Chondrocyte (in vitro differentiated cells): ENCODE results near the gene AUTS2. TPM values are rescaled to one million over a fixed set of nuclear protein-coding genes. Genes with fewer than 3 reads are reported as not detected.

Experiments used
- DNase-seq: peaks from one replicate; pipeline ENCODE4 v3.0.0; 2021; ENCODE audit warnings: mixed read lengths, low spot score
- H3K27ac Mint-ChIP-seq: one replicate; pipeline ENCODE4 v1.8.0; 2021; ENCODE audit warnings: mild to moderate bottlenecking, moderate library complexity, mixed read lengths; ENCODE audit not compliant: unreplicated experiment
- H3K27me3 Mint-ChIP-seq: 2 replicates; pipeline ENCODE4 v1.8.0; 2021; ENCODE audit warnings: low read depth, mixed read lengths
- H3K36me3 Mint-ChIP-seq: 2 replicates; pipeline ENCODE4 v1.8.0; 2021; ENCODE audit warnings: low read depth, mixed read lengths
- H3K4me1 Mint-ChIP-seq: 2 replicates; pipeline ENCODE4 v1.8.0; 2021; ENCODE audit warnings: low read depth, mild to moderate bottlenecking, mixed read lengths
- H3K4me3 Mint-ChIP-seq: one replicate; pipeline ENCODE4 v1.8.0; 2021; ENCODE audit warnings: mild to moderate bottlenecking, moderate library complexity, mixed read lengths; ENCODE audit not compliant: unreplicated experiment
- H3K9me3 Mint-ChIP-seq: 2 replicates; pipeline ENCODE4 v1.8.0; 2021; ENCODE audit warnings: low read depth, mixed read lengths
- total RNA-seq: library from RNA; stranded (reverse); gene quantifications from 3 replicates; pipeline ENCODE4 v1.2.1, GENCODE V29; 2021
- TF ChIP-seq, protein P1 (sequence below): fragments of 200-600 bp; sonication (generic); IDR thresholded peaks from 2 replicates; pipeline ENCODE4 v1.5.0; 2021; ENCODE audit warnings: antibody characterized with exemption, mild to moderate bottlenecking, moderate library complexity

Gene AUTS2
- total RNA-seq, 1 donor from 2014 or later = 31.5 TPM

DNA sequence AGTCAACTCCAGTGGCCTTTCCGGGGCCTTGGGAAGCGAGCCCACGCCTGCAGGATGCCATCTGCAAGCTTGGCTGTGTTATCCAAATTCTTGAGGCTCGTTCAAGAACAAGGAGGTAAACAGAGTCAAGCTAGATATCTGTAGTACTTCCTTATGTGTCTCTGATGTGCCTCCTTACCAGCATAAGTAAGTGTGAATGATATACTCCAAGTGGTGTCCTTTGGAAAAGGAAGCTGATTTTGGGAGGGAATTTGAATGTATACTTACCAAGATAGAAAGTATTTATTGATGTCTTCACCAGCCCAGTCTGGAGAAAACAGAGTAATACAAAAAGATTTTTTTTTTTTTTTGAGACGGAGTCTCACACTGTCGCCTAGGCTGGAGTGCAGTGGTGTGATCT lies 1161.4 kb downstream of the AUTS2 start:
- Mint-ChIP-seq H3K27me3 (no peaks in the 10 kb centered on the region), H3K9me3 (no peaks in the 10 kb centered on the region), H3K27ac (no peak overlapping the region), H3K4me3 (no peak overlapping the region), H3K36me3 (no peaks in the 10 kb centered on the region), H3K4me1 (peaks cover 4% of the 10 kb centered on the region)
- TF ChIP-seq, protein P1, sequence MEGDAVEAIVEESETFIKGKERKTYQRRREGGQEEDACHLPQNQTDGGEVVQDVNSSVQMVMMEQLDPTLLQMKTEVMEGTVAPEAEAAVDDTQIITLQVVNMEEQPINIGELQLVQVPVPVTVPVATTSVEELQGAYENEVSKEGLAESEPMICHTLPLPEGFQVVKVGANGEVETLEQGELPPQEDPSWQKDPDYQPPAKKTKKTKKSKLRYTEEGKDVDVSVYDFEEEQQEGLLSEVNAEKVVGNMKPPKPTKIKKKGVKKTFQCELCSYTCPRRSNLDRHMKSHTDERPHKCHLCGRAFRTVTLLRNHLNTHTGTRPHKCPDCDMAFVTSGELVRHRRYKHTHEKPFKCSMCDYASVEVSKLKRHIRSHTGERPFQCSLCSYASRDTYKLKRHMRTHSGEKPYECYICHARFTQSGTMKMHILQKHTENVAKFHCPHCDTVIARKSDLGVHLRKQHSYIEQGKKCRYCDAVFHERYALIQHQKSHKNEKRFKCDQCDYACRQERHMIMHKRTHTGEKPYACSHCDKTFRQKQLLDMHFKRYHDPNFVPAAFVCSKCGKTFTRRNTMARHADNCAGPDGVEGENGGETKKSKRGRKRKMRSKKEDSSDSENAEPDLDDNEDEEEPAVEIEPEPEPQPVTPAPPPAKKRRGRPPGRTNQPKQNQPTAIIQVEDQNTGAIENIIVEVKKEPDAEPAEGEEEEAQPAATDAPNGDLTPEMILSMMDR = no peak
- no peak for DNase-seq

DNA sequence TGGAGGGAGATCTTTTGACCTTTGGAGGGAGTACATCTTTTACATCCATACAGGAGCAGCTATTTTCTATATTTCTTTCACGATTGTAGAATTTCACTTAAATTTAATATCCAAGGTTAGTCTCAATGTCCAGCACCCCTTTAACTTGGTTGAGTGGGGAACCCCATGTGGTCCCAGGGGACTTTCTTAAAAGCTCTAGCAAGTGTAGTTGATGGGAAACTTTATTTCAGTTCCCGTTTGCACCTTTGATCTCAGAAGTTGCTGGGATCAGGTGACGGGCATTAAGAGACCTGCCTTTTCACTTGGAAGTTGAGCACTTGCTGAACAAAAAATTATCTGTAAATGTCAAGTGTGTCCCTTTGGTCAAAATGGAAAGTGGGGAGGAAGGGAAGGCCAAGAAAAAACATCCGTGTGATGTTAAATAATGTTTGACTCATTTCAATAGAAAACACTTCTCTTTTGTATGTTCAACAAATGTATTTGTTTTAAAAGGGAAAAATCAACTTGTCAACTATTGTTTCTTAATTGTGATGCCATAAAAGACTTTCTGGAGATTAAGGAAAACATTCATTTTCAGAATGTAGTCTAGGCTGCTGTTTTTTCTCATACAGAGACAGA lies 1163.5 kb downstream of the AUTS2 start:
- Mint-ChIP-seq H3K4me1 (no peaks in the 10 kb centered on the region), H3K27me3 (no peaks in the 10 kb centered on the region), H3K36me3 (peaks cover 11% of the 10 kb centered on the region), H3K9me3 (no peaks in the 10 kb centered on the region), H3K4me3 (no peak overlapping the region), H3K27ac (no peak overlapping the region)
- TF ChIP-seq, protein P1 = no peak
- DNase-seq = no peak

DNA sequence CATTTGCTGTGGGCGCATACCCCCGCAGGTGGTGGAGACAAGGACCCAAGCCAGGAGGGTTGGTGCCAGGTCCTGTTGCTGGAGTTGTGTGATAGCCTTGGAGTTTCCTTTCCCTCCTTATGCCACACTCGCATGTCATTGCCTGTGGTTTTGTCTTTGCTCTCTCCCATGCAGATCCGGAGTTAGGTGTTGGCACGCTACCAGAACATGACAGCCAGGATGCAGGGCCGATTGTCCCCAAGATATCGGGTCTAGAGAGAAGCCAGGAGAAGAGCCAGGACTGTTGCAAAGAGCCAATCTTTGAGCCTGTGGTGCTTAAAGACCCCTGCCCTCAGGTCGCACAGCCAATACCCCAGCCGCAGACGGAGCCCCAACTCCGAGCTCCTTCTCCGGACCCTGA lies 1164.4 kb downstream of the AUTS2 start:
- Mint-ChIP-seq H3K4me3 (no peak overlapping the region), H3K4me1 (no peaks in the 10 kb centered on the region), H3K27ac (no peak overlapping the region), H3K27me3 (no peaks in the 10 kb centered on the region), H3K36me3 (peaks cover 13% of the 10 kb centered on the region), H3K9me3 (no peaks in the 10 kb centered on the region)
- TF ChIP-seq, protein P1 = no peak
- no peak for DNase-seq

DNA sequence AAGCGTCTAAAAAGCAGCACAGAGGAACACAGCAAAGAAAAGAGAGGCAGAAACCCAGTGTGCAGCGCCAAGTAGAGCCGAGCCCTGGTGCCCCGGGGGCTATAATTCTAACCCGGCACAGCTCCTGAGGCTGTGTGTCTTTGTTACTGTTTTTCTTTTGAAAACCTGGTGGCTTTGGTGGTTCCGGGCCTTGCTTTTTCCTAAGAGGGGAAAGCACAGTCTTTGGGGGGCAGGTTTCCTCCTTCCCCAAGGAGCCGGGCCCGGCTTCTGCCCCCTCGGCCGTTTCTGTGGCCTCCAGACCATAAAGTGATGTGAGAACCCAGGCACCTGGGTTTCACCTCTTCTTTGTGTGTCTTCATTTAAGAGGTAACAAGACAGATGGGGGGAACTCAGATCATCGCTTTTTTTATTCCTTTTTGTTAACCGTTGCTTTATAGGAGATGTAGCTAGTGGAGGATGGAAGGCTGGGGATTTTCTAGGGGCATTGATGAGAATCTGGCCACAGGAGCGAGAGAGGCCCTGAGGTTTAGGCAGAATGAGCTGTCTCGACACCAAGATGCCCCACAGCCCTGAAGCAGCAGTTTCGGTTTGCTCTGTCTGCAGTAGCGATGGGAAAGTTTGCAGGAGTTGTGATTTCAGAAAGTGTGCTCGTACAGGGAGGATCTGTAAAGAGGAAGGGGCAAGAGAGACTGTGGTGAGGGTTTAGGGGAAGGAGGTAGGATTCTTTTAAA lies 1165.9 kb downstream of the AUTS2 start:
- Mint-ChIP-seq H3K36me3 (peaks cover 16% of the 10 kb centered on the region), H3K4me1 (no peaks in the 10 kb centered on the region), H3K27ac (no peak overlapping the region), H3K4me3 (no peak overlapping the region), H3K27me3 (no peaks in the 10 kb centered on the region), H3K9me3 (no peaks in the 10 kb centered on the region)
- TF ChIP-seq, protein P1 = no peak
- no peak for DNase-seq

DNA sequence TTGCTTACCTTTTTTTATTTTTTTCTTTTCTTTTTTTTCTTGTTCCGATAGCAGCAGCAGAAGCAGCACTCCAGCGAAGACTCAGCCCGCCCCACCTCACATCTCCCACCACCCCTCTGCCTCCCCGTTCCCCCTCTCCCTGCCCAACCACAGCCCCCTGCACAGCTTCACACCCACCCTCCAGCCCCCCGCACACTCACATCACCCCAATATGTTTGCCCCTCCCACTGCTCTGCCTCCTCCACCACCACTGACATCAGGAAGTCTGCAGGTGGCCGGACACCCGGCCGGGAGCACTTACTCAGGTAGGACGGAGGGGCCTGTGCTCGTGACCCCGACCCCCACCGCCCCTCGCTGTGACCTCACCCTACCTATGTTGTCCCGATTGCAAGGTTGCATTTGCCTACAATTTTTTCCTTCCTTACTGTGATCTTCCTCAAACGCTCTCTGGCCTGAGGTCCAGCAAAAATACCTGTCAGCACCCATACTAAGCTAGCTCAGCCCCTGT lies 1166.5 kb downstream of the AUTS2 start:
- H3K27ac Mint-ChIP-seq = peak overlapping the region; percentile 54

More for the DNA sequence above, 1166.5 kb downstream of the AUTS2 start:
- DNase-seq = no peak
- TF ChIP-seq, protein P1 = no peak
- no peaks in the 10 kb centered on the region for H3K4me1 Mint-ChIP-seq
- no peaks in the 10 kb centered on the region for H3K9me3 Mint-ChIP-seq
- no peak overlapping the region for H3K4me3 Mint-ChIP-seq
- H3K27me3 Mint-ChIP-seq = no peaks in the 10 kb centered on the region
- peaks cover 18% of the 10 kb centered on the region for H3K36me3 Mint-ChIP-seq
